Measurements from ENCODE around the gene TTLL9. TPM values are rescaled to one million over a fixed set of nuclear protein-coding genes. Genes with fewer than 3 reads are reported as not detected.

TTLL9 gene
- total and polyA plus RNA-seq, 2 of the 13 experiments (the other 11 are each of a cell fraction or from before 2014, with no cell fraction given): not detected

GRCh38 chr20:31945785-31946184, 75.4 kb downstream of the TTLL9 start:
- Histone ChIP-seq H3K4me2 (ENCODE audit: low read depth, low read length) (no peak overlapping the region), H3K4me1 (ENCODE audit: insufficient read depth, low read length) (peaks cover 12% of the 10 kb centered on the region), H2AFZ (ENCODE audit: low read length) (no peak overlapping the region), H3K4me3 (replicated peaks in 1 of 3; ENCODE audit: insufficient read depth in 1 of 3, low read depth in 2 of 3, low read length in 3 of 3) (no peak overlapping the region), H3K27me3 (ENCODE audit: control insufficient read depth in 1 of 2, insufficient read depth in 2 of 2, low read length in 2 of 2) (no peaks in the 10 kb centered on the region; a peak in 1 of 5 replicates), H3K9ac (ENCODE audit: insufficient read depth, low read depth, low read length) (no peak overlapping the region), H3K79me2 (ENCODE audit: insufficient read depth, low read length) (peaks cover 19% of the 10 kb centered on the region), H4K20me1 (ENCODE audit: insufficient read depth, low read length) (peaks cover 9% of the 10 kb centered on the region; the same call in 1 of the 2 replicates), H3K27ac (ENCODE audit: extremely low read length, insufficient read depth, low read length) (no peak overlapping the region), H3K36me3 (replicated peaks in 1 of 2; ENCODE audit: control insufficient read depth in 1 of 2, insufficient read depth in 2 of 2, low read length in 2 of 2) (peaks cover 51 to 71% of the 10 kb centered on the region in 2 experiments), H3K9me3 (ENCODE audit: low read length) (no peaks in the 10 kb centered on the region)
- CTCF ChIA-PET (ENCODE audit: low intra/inter-chr PET ratio, low total read pairs): no interaction called here
- POLR2A ChIA-PET: no interaction called here
- DNase-seq (ENCODE audit: low spot score) (no peak), ATAC-seq (no peak), FAIRE-seq (no peak)
- 100% methylated on average over 5 of the region's 6 CpGs for WGBS (ENCODE audit: low lambda C conversion rate)
- intact Hi-C loops (cut with micrococcal nuclease; ENCODE audit: unreplicated experiment) (no loop called here), in situ Hi-C loops (cut with HindIII; ENCODE audit: extremely low pct_ligation_motif_present, low pct_unique_long_range_greater_than_20kb) (no loop called here)
- TF ChIP-seq TFE3 (CRISPR knock-in tag; IDR thresholded peaks at IDR 0.05) (no peak), ZNF775 (CRISPR knock-in tag; IDR thresholded peaks at IDR 0.05; ENCODE audit: borderline replicate concordance) (no peak), MTA3 (CRISPR knock-in tag; IDR thresholded peaks at IDR 0.05) (no peak), GABPB1 (CRISPR knock-in tag; IDR thresholded peaks at IDR 0.05) (no peak), SAP130 (CRISPR knock-in tag; IDR thresholded peaks at IDR 0.05; ENCODE audit: low read depth) (no peak), ZNF543 (CRISPR knock-in tag; IDR thresholded peaks at IDR 0.05) (no peak), MAFK (conservative IDR thresholded peaks at IDR 0.05 in 1 of 2, IDR thresholded peaks at IDR 0.05 in 1 of 2; ENCODE audit: low read length in 2 of 2) (no peak), RFX1 (IDR thresholded peaks at IDR 0.05) (no peak), IKZF1 (IDR thresholded peaks at IDR 0.05) (no peak), ZFP1 (CRISPR knock-in tag; IDR thresholded peaks at IDR 0.05) (no peak), RAD51 (IDR thresholded peaks at IDR 0.05; ENCODE audit: borderline replicate concordance) (no peak), ZNF652 (CRISPR knock-in tag; IDR thresholded peaks at IDR 0.05; ENCODE audit: borderline replicate concordance, low read depth) (no peak), ADNP (CRISPR knock-in tag; IDR thresholded peaks at IDR 0.05) (no peak)
- TF ChIP-seq, protein P1, sequence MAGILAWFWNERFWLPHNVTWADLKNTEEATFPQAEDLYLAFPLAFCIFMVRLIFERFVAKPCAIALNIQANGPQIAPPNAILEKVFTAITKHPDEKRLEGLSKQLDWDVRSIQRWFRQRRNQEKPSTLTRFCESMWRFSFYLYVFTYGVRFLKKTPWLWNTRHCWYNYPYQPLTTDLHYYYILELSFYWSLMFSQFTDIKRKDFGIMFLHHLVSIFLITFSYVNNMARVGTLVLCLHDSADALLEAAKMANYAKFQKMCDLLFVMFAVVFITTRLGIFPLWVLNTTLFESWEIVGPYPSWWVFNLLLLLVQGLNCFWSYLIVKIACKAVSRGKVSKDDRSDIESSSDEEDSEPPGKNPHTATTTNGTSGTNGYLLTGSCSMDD (CRISPR knock-in tag; IDR thresholded peaks at IDR 0.05): no peak
- TF ChIP-seq, protein P2, sequence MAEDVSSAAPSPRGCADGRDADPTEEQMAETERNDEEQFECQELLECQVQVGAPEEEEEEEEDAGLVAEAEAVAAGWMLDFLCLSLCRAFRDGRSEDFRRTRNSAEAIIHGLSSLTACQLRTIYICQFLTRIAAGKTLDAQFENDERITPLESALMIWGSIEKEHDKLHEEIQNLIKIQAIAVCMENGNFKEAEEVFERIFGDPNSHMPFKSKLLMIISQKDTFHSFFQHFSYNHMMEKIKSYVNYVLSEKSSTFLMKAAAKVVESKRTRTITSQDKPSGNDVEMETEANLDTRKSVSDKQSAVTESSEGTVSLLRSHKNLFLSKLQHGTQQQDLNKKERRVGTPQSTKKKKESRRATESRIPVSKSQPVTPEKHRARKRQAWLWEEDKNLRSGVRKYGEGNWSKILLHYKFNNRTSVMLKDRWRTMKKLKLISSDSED (CRISPR knock-in tag; IDR thresholded peaks at IDR 0.05): no peak
- BruUV-seq (replicated peaks): no TSS peak

All from HepG2 (cell line).